DOHH2 (cell line): ENCODE results near the gene JAK1.

ENCODE experiments used
- H3F3A ChIP-seq: fragments of 200-600 bp; sonication (generic), shearing (Covaris generic); 2 replicates; pipeline ENCODE4 v1.6.0; 2016; ENCODE audit warnings: antibody characterized with exemption, mild to moderate bottlenecking; ENCODE audit not compliant: control insufficient read depth, insufficient read depth
- H3K27ac ChIP-seq: fragments of 200-600 bp; sonication (generic); 2 replicates; pipeline ENCODE4 v1.5.1; 2014; ENCODE audit warnings: low read depth, mild to moderate bottlenecking, low read length, moderate library complexity
- H3K27me3 ChIP-seq: fragments of 200-600 bp; sonication (generic); 2 replicates; pipeline ENCODE4 v1.6.1; 2014; ENCODE audit warnings: mild to moderate bottlenecking, low read length, mixed read lengths; ENCODE audit not compliant: control insufficient read depth
- H3K36me3 ChIP-seq: fragments of 200-600 bp; sonication (generic); 2 replicates; pipeline ENCODE4 v1.6.1; 2014; ENCODE audit warnings: mild to moderate bottlenecking, low read length, moderate library complexity, mixed read lengths; ENCODE audit not compliant: control insufficient read depth
- H3K4me1 ChIP-seq: fragments of 200-600 bp; sonication (generic); 2 replicates; pipeline ENCODE4 v1.6.1; 2014; ENCODE audit warnings: mild to moderate bottlenecking, low read length, mixed read lengths; ENCODE audit not compliant: control insufficient read depth
- H3K4me2 ChIP-seq: fragments of 200-600 bp; sonication (generic); 2 replicates; pipeline ENCODE4 v1.6.0; 2014; ENCODE audit warnings: mild to moderate bottlenecking, low read length, moderate library complexity
- H3K4me3 ChIP-seq: fragments of 200-600 bp; sonication (generic); 2 replicates; pipeline ENCODE4 v1.5.1; 2014; ENCODE audit warnings: mild to moderate bottlenecking, low read length, mixed read lengths
- H3K79me2 ChIP-seq: fragments of 200-600 bp; sonication (generic); 2 replicates; pipeline ENCODE4 v1.6.1; 2014; ENCODE audit warnings: mild to moderate bottlenecking, low read length, mixed read lengths; ENCODE audit not compliant: control insufficient read depth
- H3K9me2 ChIP-seq: fragments of 200-600 bp; sonication (generic); replicated peaks from 2 replicates; pipeline ENCODE4 v1.6.1; 2014; ENCODE audit warnings: mild to moderate bottlenecking, low read length, mixed read lengths; ENCODE audit not compliant: control insufficient read depth
- H3K9me3 ChIP-seq: fragments of 200-600 bp; sonication (generic); 2 replicates; pipeline ENCODE4 v1.6.1; 2014; ENCODE audit warnings: antibody characterized with exemption, low read length, mixed read lengths; ENCODE audit not compliant: control insufficient read depth, insufficient read depth
- H4K20me1 ChIP-seq: fragments of 200-600 bp; sonication (generic); 2 replicates; pipeline ENCODE4 v1.6.0; 2014; ENCODE audit warnings: low read depth, mild to moderate bottlenecking, antibody characterized with exemption, low read length, moderate library complexity; ENCODE audit not compliant: control insufficient read depth, insufficient read depth
- CTCF ChIP-seq: fragments of 200-600 bp; sonication (generic); IDR thresholded peaks from one replicate; pipeline ENCODE4 v1.5.1; 2014; ENCODE audit warnings: antibody characterized with exemption, mild to moderate bottlenecking, low read depth, low read length; ENCODE audit not compliant: poor library complexity, severe bottlenecking
- EZH2phosphoT487 ChIP-seq: fragments of 200-600 bp; sonication (generic); IDR thresholded peaks from 2 replicates; pipeline ENCODE4 v1.6.1; 2017; ENCODE audit warnings: borderline replicate concordance, mild to moderate bottlenecking, antibody characterized with exemption, low read length, moderate library complexity, mixed read lengths

The JAK1 gene

GRCh38 chr1:64979358-64979757, 13.0 kb upstream of the JAK1 start:
- Histone ChIP-seq H3K4me1 (no peaks in the 10 kb centered on the region), H3F3A (no peaks in the 10 kb centered on the region), H3K9me3 (no peaks in the 10 kb centered on the region), H3K9me2 (no peaks in the 10 kb centered on the region), H3K4me2 (no peak overlapping the region), H3K79me2 (no peaks in the 10 kb centered on the region), H3K27me3 (no peaks in the 10 kb centered on the region), H3K27ac (no peak overlapping the region), H4K20me1 (no peaks in the 10 kb centered on the region), H3K4me3 (no peak overlapping the region), H3K36me3 (no peaks in the 10 kb centered on the region)
- TF ChIP-seq EZH2phosphoT487 = no peak
- TF ChIP-seq CTCF = no peak

DNA sequence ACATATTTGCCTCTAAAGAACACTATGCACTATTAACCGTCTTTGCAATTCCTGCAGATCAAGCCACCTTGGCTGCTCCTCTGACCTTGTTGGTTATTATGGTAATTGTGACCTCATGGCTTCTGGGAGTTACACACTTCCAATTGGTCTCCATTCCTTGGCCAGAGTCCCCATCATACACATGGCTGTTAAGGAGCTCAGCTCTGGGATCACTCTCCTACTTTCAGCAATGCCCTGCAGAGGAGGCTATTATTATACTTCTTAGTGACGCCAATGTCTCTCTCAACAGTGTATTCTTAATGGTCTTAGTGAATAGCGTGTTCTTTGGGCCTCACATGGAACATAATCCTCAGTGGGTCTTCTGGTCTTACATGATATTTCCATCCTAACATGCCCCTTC, 10.0 kb upstream of the JAK1 start:
- H3K4me3 ChIP-seq = no peak overlapping the region
- H3K79me2 ChIP-seq = no peaks in the 10 kb centered on the region
- no peak overlapping the region for H3K27ac ChIP-seq
- no peaks in the 10 kb centered on the region for H3K9me2 ChIP-seq
- no peaks in the 10 kb centered on the region for H3K36me3 ChIP-seq
- TF ChIP-seq CTCF (no peak), EZH2phosphoT487 (no peak)
- no peaks in the 10 kb centered on the region; the same call in 1 of the 2 replicates for H3K4me1 ChIP-seq
- no peaks in the 10 kb centered on the region for H3K9me3 ChIP-seq
- H3K4me2 ChIP-seq = no peak overlapping the region
- no peaks in the 10 kb centered on the region for H3K27me3 ChIP-seq
- no peaks in the 10 kb centered on the region for H4K20me1 ChIP-seq
- H3F3A ChIP-seq = no peaks in the 10 kb centered on the region

GRCh38 chr1:64975740-64976139, 9.4 kb upstream of the JAK1 start:
- Histone ChIP-seq H3K79me2 (no peaks in the 10 kb centered on the region), H3F3A (no peaks in the 10 kb centered on the region), H3K27me3 (no peaks in the 10 kb centered on the region), H3K9me3 (no peaks in the 10 kb centered on the region), H3K27ac (no peak overlapping the region), H4K20me1 (no peaks in the 10 kb centered on the region), H3K36me3 (no peaks in the 10 kb centered on the region), H3K4me1 (peaks cover 3% of the 10 kb centered on the region; the same call in 1 of the 2 replicates), H3K9me2 (no peaks in the 10 kb centered on the region), H3K4me3 (no peak overlapping the region), H3K4me2 (no peak overlapping the region)
- no peak for TF ChIP-seq CTCF
- TF ChIP-seq EZH2phosphoT487 = no peak

- Histone ChIP-seq H3K4me2 (no peak overlapping the region), H3F3A (no peaks in the 10 kb centered on the region), H4K20me1 (no peaks in the 10 kb centered on the region), H3K36me3 (no peaks in the 10 kb centered on the region), H3K27ac (no peak overlapping the region), H3K9me2 (no peaks in the 10 kb centered on the region), H3K9me3 (no peaks in the 10 kb centered on the region), H3K27me3 (no peaks in the 10 kb centered on the region), H3K4me3 (no peak overlapping the region), H3K79me2 (no peaks in the 10 kb centered on the region), H3K4me1 (peaks cover 3% of the 10 kb centered on the region; the same call in 1 of the 2 replicates)
- TF ChIP-seq EZH2phosphoT487 (no peak), CTCF (no peak)
These were observed 8.8 kb upstream of the JAK1 start for GRCh38 chr1:64975127-64975526.
